Spinal cord (tissue), 10 donors: ENCODE results near the gene ALOX12. TPM values are rescaled to one million over a fixed set of nuclear protein-coding genes. Genes with fewer than 3 reads are reported as not detected.

Experiments used
- DNase-seq, 6 donors: peaks; one replicate each; pipeline versions ENCODE4 v3.0.0 to v3.0.0-alpha.2; 2013 to 2015; ENCODE audit warnings: low spot score in 6 of 6, low read depth in 4 of 6
- H3K27ac ChIP-seq: one replicate; pipeline ENCODE4 v1.5.1; 2013; ENCODE audit warnings: low read depth, low read length, control low read depth
- H3K27me3 ChIP-seq: one replicate; pipeline ENCODE4 v1.6.1; 2013; ENCODE audit warnings: low read length; ENCODE audit not compliant: control insufficient read depth, insufficient read depth
- H3K36me3 ChIP-seq: one replicate; pipeline ENCODE4 v1.6.1; 2013; ENCODE audit warnings: low read length; ENCODE audit not compliant: control insufficient read depth, insufficient read depth
- H3K4me1 ChIP-seq: one replicate; pipeline ENCODE4 v1.6.1; 2013; ENCODE audit warnings: low read length; ENCODE audit not compliant: control insufficient read depth, insufficient read depth
- H3K4me3 ChIP-seq: one replicate; pipeline ENCODE4 v1.5.1; 2013; ENCODE audit warnings: low read depth, low read length, control low read depth
- H3K9me3 ChIP-seq: one replicate; pipeline ENCODE4 v1.6.1; 2013; ENCODE audit warnings: low read length; ENCODE audit not compliant: control insufficient read depth, insufficient read depth
- WGBS: methylation state at CpG from one replicate; pipeline ENCODE4 v1.1.5; 2013; ENCODE audit warnings: missing lambda C conversion rate; ENCODE audit not compliant: insufficient coverage; 5-methylcytosine and 5-hydroxymethylcytosine counted together
- polyA plus RNA-seq, 2 donors: library from polyadenylated mRNA; unstranded; fragments of 120-200 nt; gene quantifications; one replicate each; pipeline ENCODE4 v1.2.1, GENCODE V29; 2013; ENCODE audit not compliant: insufficient read length in 2 of 2
- total RNA-seq, 2 donors: library from RNA; depleted of rRNA in 1 of 2; stranded (reverse); fragments of 120-200 nt in 1 of 2; fragments of >200 nt in 1 of 2; gene quantifications; one replicate each; pipeline versions ENCODE4 v1.2.3 to v1.2.4, GENCODE V29; 2013 to 2014
- donor health status: healthy.

The ALOX12 gene
- total and polyA plus RNA-seq, 4 donors, result 0.59 to 2.7 (median 1.3) TPM; not detected in 1

DNA sequence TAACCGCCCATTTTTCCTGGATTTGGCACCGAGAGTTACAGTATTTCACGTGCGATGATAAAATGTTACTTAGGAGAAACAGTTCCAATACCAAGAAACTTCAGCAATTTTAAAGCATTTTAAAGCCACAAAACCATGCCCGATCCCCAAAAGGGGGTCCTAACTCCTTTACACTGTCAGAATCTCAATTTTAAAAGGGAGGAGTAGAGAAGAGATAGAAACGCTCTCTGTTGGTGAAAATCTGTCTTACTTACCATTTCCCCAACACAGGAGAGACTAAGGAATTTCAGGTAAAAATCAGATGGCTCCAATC lies 16.0 kb downstream of the ALOX12 start:
- WGBS, result no CpG with 5 or more reads among the region's 6 CpGs
- DNase-seq, result no peak
- no peaks in the 10 kb centered on the region for H3K27me3 ChIP-seq
- H3K36me3 ChIP-seq, result peaks cover 18% of the 10 kb centered on the region
- H3K9me3 ChIP-seq, result no peaks in the 10 kb centered on the region
- peak overlapping the region; percentile 98 for H3K4me3 ChIP-seq
- peaks cover 40% of the 10 kb centered on the region for H3K4me1 ChIP-seq
- peak overlapping the region; percentile 94 for H3K27ac ChIP-seq

DNA sequence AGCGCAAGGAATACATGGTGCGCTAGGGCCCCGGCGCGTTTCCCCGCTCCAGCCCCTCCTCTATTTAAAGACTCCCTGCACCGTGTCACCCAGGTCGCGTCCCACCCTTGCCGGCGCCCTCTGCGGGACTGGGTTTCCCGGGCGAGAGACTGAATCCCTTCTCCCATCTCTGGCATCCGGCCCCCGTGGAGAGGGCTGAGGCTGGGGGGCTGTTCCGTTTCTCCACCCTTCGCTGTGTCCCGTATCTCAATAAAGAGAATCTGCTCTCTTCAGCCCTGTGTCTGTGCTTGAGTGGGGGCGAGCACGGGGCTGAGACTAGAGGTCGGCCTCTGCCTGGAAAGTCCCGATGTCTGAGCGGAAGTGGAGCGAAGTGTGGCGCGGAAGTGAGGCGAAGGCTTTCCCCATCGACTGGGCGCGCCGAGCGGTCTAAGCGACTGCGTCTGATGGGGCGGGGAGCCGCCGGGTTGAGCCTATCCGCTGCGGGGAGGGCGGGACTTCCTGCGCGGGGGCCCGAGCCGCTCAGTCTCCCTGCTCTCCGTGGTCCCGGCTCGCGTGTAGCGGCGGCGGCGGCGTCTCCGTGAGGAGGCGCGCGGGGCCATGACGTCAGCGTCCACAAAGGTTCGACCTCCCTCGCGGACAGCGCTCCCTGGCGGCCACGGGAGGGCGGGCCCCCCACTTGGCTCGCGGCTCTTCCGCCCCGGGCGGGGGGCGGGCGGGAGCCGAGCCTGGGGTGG lies 18.6 kb downstream of the ALOX12 start:
- Histone ChIP-seq H3K4me3 (peak overlapping the region; percentile 98), H3K4me1 (peaks cover 66% of the 10 kb centered on the region), H3K27me3 (no peaks in the 10 kb centered on the region), H3K36me3 (peaks cover 31% of the 10 kb centered on the region), H3K9me3 (no peaks in the 10 kb centered on the region), H3K27ac (peak overlapping the region; percentile 94)
- under 1% methylated on average over 61 of the region's 75 CpGs for whole genome bisulfite sequencing
- DNase-seq, result peak in 5 of 6 donors; percentile 88 to 99 (median 92)

DNA sequence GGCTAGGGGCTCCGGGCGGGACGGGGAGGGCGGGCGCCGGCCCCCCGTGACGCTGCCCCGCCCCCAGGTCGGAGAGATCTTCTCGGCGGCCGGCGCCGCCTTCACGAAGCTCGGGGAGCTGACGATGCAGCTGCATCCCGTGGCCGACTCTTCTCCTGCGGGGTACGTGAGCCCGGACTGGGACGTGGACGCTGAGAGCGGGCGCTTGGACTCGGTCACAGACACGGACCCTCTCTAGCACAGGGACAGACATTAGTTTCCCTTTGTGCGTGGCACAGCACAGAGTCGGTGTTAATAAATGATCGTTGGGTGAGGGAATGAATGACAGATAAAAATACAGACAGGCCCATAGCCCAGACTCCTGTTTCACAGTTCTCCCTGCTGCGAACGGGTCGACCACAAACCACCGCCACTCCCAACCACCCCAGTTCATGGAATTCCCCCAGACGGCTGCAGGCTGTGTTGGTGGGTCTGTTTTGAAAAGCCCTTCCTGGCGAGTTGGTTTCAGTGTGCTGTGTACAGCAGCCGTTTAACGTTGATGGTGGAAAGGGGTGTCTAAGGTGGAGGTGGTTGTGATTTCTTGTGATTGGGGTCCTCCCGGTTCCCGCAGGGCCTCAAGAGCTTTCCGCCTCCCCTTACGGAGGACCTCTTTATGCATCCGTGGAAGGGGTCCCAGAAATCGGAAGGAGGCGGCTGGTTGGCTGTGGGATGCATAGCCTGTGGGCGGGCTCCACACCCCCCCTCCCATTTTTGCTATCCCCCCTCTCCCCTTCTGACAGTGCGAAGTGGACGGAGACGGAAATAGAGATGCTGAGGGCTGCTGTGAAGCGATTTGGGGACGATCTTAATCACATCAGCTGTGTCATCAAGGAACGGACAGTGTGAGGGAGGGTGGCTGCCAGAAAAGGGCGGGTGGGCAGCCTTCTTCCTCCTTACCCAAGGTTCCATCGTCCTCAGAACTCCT lies 19.4 kb downstream of the ALOX12 start:
- H3K4me3 ChIP-seq, result peak overlapping the region; percentile 98
- peaks cover 26% of the 10 kb centered on the region for H3K36me3 ChIP-seq
- peak overlapping the region; percentile 94 for H3K27ac ChIP-seq
- no peaks in the 10 kb centered on the region for H3K27me3 ChIP-seq
- WGBS, result 0% methylated on average over 25 of the region's 56 CpGs
- no peaks in the 10 kb centered on the region for H3K9me3 ChIP-seq
- DNase-seq, result peak in 1 of 6 donors; percentile 61
- H3K4me1 ChIP-seq, result peaks cover 74% of the 10 kb centered on the region

DNA sequence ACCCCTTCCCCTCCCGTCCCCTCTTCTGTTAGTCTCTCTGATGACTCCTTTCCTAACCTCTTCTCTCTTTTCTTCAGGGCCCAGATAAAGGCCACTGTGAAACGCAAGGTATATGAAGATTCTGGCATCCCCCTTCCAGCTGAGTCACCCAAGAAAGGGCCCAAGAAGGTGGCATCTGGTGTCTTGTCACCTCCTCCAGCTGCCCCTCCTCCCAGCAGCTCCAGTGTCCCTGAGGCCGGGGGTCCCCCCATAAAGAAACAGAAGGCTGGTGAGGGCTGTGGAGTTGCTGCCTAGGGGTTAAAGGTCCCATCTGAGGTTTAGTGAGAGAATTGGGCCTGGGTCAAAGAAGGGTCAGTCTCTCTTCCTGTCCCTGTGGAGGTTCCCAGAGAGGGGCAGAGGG lies 20.6 kb downstream of the ALOX12 start:
- Histone ChIP-seq H3K27ac (no peak overlapping the region), H3K9me3 (no peaks in the 10 kb centered on the region), H3K27me3 (peaks cover 5% of the 10 kb centered on the region), H3K4me1 (peaks cover 71% of the 10 kb centered on the region), H3K36me3 (peaks cover 26% of the 10 kb centered on the region), H3K4me3 (no peak overlapping the region)
- no peak for DNase-seq
- WGBS, result 94% methylated on average over 2 of the region's 3 CpGs

DNA sequence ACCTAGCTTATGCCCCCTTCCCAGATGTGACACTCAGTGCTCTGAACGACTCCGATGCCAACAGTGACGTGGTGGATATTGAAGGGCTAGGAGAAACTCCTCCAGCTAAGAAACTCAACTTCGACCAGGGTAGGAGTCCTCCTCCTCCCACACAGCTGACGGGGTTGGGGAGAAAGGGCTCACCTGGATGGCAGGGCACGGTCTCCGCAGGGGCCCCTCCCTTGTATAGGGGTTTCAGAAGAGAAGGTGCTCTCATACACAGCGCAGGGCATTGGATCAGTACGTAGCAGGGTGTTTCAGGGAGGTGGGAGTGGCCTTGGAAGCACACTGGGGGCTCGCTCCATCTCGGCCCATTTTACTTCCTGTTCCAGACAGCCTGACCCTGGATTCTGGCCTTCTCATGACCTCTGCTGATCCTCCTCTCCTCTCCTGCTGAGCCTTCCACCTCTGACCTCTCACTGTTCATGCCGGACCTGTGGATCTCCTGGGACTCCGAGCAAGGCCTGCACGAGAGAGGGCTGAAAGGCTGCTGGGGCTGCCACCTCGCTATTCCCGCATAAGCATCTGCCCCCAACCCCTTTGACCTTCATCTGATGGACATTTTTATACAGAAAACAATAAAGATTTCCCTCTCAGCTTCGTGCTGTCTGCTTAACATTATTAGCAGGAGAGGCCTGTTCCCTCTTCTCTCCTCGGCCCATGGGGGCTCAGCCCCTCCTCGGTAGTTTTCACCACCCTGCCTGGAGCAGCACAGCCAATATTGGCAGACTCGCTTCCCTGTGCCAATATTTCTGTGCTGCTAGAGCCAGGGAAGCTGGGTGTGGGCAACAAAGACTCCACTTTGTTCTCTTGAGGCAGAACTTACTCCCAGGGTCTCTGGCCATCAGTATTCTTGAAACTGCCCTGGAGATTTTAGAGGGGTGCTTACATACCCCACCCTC lies 21.3 kb downstream of the ALOX12 start:
- DNase-seq, result no peak
- H3K4me3 ChIP-seq, result no peak overlapping the region
- H3K27me3 ChIP-seq, result peaks cover 12% of the 10 kb centered on the region
- peaks cover 77% of the 10 kb centered on the region for H3K4me1 ChIP-seq
- H3K36me3 ChIP-seq, result peaks cover 26% of the 10 kb centered on the region
- no peak overlapping the region for H3K27ac ChIP-seq
- WGBS, result 70% methylated on average over 14 of the region's 20 CpGs
- H3K9me3 ChIP-seq, result no peaks in the 10 kb centered on the region

DNA sequence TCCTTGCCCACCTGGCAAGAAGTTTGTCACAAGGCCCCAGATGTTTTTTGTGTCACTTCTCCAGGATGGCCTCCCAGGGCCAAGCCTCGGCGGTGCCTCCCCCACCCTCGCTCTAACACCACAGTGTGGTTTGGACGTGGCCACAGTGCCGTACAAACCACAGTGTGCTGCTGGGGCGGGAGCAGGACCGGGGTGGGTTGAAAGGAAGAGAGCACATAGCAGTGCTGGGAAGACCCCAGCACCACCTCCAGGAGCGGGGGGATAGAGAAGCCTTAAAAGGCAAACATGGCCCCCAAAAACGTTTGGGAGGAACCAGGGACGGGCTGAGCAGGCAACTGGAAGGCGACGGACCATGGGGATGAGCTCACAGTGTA lies 22.0 kb downstream of the ALOX12 start:
- DNase-seq, result no peak
- Histone ChIP-seq H3K4me1 (peaks cover 83% of the 10 kb centered on the region), H3K27ac (no peak overlapping the region), H3K4me3 (no peak overlapping the region), H3K36me3 (peaks cover 26% of the 10 kb centered on the region), H3K27me3 (peaks cover 19% of the 10 kb centered on the region), H3K9me3 (no peaks in the 10 kb centered on the region)
- WGBS, result 95% methylated on average over 7 of the region's 12 CpGs

DNA sequence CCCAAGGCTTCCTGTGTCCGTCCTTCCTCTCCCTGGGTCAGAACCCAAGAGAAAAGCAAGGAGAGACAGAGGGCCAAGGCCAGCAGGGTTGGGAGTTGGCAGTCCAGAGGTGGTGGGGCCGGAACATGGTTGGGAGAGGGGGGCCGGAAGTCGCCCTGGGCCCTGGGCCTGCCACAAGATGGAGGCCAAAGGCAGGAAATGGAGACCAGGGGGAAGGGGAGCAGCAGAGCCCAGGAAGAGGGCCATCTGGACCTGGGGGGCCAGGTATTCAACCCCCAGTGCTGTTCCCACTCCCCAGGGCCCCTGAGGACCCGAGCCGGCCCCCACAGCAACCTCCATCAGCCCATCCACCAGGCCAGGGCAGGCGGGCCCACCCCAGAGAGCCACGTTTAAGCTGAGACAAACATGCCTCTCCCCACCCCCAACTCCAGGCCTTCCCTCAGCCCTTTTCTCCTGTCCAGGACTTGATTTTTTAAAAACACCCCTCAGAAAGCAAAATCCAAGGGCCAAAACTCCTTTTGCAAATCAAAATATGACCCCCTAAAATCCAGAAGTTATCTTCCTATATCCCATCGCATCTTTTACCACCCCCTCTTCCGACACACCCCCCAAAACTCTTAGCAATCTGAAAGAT lies 22.6 kb downstream of the ALOX12 start:
- peaks cover 83% of the 10 kb centered on the region for H3K4me1 ChIP-seq
- H3K4me3 ChIP-seq, result no peak overlapping the region
- H3K27me3 ChIP-seq, result peaks cover 25% of the 10 kb centered on the region
- H3K36me3 ChIP-seq, result peaks cover 26% of the 10 kb centered on the region
- WGBS, result 80% methylated on average over 9 of the region's 10 CpGs
- H3K27ac ChIP-seq, result no peak overlapping the region
- no peaks in the 10 kb centered on the region for H3K9me3 ChIP-seq
- no peak for DNase-seq

DNA sequence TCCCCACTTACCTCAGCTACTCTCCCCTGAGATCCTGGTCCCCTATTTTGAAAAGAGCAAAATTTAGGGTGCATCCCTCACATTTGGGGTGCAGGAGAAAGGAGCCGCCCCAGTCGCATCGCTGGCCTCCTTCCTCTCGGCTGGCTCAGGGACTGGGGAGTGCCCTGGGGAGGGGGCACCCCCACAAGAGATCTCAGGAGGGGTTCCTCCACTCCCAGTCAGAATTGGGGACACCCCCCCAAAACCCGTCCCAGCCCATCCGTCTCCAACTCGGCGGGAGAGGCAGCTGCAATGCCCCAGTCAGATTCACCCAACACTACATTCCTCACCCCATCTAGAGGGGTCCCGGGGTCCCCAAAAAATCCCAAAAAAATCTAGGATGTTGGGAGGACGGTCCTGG lies 23.5 kb downstream of the ALOX12 start:
- no peak for DNase-seq
- Histone ChIP-seq H3K36me3 (peaks cover 24% of the 10 kb centered on the region), H3K9me3 (no peaks in the 10 kb centered on the region), H3K27me3 (peaks cover 34% of the 10 kb centered on the region), H3K4me1 (peaks cover 82% of the 10 kb centered on the region), H3K4me3 (peak overlapping the region; percentile 64), H3K27ac (no peak overlapping the region)
- 41% methylated on average over 5 of the region's 10 CpGs for WGBS
